SK-N-SH treated with all-trans-retinoic acid at 6 μM for 48 hours (cell line): ENCODE results near the gene SP3.

Experiments
- ARNTL ChIP-seq: fragments of 450-650 bp; formaldehyde crosslinking; IDR thresholded peaks from 2 replicates; pipeline ENCODE4 v1.5.0; 2020; ENCODE audit warnings: low read depth, mild to moderate bottlenecking, moderate library complexity, borderline replicate concordance
- CSDC2 ChIP-seq: fragments of 250-450 bp; sonication (Bioruptor Pico); IDR thresholded peaks from 2 replicates; pipeline ENCODE4 v1.5.0; 2020; ENCODE audit warnings: mild to moderate bottlenecking, moderate library complexity
- CSRNP3 ChIP-seq: fragments of 250-450 bp; sonication (Bioruptor Pico); IDR thresholded peaks from 2 replicates; pipeline ENCODE4 v1.5.1; 2021; ENCODE audit warnings: mild to moderate bottlenecking, moderate library complexity
- ESRRG ChIP-seq: fragments of 250-450 bp; sonication (Bioruptor Pico); IDR thresholded peaks from 2 replicates; pipeline ENCODE4 v1.6.1; 2021; ENCODE audit warnings: mild to moderate bottlenecking
- PATZ1 ChIP-seq: fragments of 250-450 bp; sonication (Bioruptor Pico); IDR thresholded peaks from 2 replicates; pipeline ENCODE4 v1.8.0; 2020; ENCODE audit warnings: mild to moderate bottlenecking, moderate library complexity, borderline replicate concordance
- POU6F1 ChIP-seq: fragments of 250-450 bp; sonication (Bioruptor Pico); IDR thresholded peaks from 2 replicates; pipeline ENCODE4 v1.8.0; 2021; ENCODE audit warnings: low read depth, mild to moderate bottlenecking, moderate library complexity, borderline replicate concordance
- SNAI2 ChIP-seq: fragments of 250-450 bp; sonication (Bioruptor Pico); IDR thresholded peaks from 2 replicates; pipeline ENCODE4 v1.5.0; 2020; ENCODE audit warnings: mild to moderate bottlenecking, moderate library complexity
- ZC3H10 ChIP-seq: fragments of 250-450 bp; sonication (Bioruptor Pico); IDR thresholded peaks from 2 replicates; pipeline ENCODE4 v1.5.1; 2021; ENCODE audit warnings: mild to moderate bottlenecking, moderate library complexity
- ZFP3 ChIP-seq: fragments of 250-450 bp; sonication (Bioruptor Pico); IDR thresholded peaks from 2 replicates; pipeline ENCODE4 v1.5.0; 2020; ENCODE audit warnings: mild to moderate bottlenecking, moderate library complexity
- ZFP30 ChIP-seq: fragments of 450-650 bp; formaldehyde crosslinking; IDR thresholded peaks from 2 replicates; pipeline ENCODE4 v1.5.0; 2022; ENCODE audit warnings: mild to moderate bottlenecking, moderate library complexity
- ZNF70 ChIP-seq: fragments of 450-650 bp; formaldehyde crosslinking; IDR thresholded peaks from 2 replicates; pipeline ENCODE4 v1.5.0; 2020; ENCODE audit warnings: mild to moderate bottlenecking, moderate library complexity
- ZNF8 ChIP-seq: fragments of 450-650 bp; formaldehyde crosslinking; IDR thresholded peaks from 2 replicates; pipeline ENCODE4 v1.5.0; 2020; ENCODE audit warnings: mild to moderate bottlenecking, moderate library complexity

- no peak for TF ChIP-seq CSDC2 (CRISPR knock-in tag)
- no peak for TF ChIP-seq CSRNP3
- no peak for TF ChIP-seq ARNTL (CRISPR knock-in tag)
- no peak for TF ChIP-seq ZFP30 (CRISPR knock-in tag)
- no peak for TF ChIP-seq ESRRG (CRISPR knock-in tag)
- no peak for TF ChIP-seq POU6F1
- TF ChIP-seq ZFP3 = no peak
- TF ChIP-seq ZNF8 = no peak
- no peak for TF ChIP-seq SNAI2 (CRISPR knock-in tag)
- no peak for TF ChIP-seq PATZ1 (CRISPR knock-in tag)
- TF ChIP-seq ZC3H10 (CRISPR knock-in tag) = no peak
- no peak for TF ChIP-seq ZNF70
These were observed 41.8 kb upstream of the SP3 start for GRCh38 chr2:174007010-174007409.
